Left lung (tissue), 10 donors: ENCODE results near the gene SERBP1. TPM values are rescaled to one million over a fixed set of nuclear protein-coding genes. Genes with fewer than 3 reads are reported as not detected.
"Not testable (repeated sequence)": the region's sequence is repeated elsewhere in the genome, so short reads cannot be mapped to it uniquely, and the experiment has no call there.

Source experiments
- ATAC-seq: fragments of 200-7000 bp; cut with Tn5 transposase; one replicate; pipeline ENCODE4 v1.9.1; 2020; ENCODE audit warnings: moderate library complexity
- DNase-seq, 4 donors: peaks; one replicate each; pipeline ENCODE4 v3.0.0-alpha.2; 2013 to 2020
- H3K27ac ChIP-seq, 2 donors: fragments of 200-600 bp; sonication (generic) in 1 of 2; one replicate each; pipeline versions ENCODE4 v1.5.0 to v1.8.0; 2020 to 2021
- H3K27me3 ChIP-seq, 2 donors: fragments of 200-600 bp; sonication (generic) in 1 of 2; one replicate each; pipeline versions ENCODE4 v1.5.0 to v1.8.0; 2020 to 2021
- H3K36me3 ChIP-seq, 2 donors: fragments of 200-600 bp; sonication (generic) in 1 of 2; one replicate each; pipeline versions ENCODE4 v1.5.0 to v1.8.0; 2020 to 2021
- H3K4me1 ChIP-seq, 2 donors: fragments of 200-600 bp; one replicate each; pipeline ENCODE4 v1.8.0; 2021
- H3K4me3 ChIP-seq, 2 donors: fragments of 200-600 bp; sonication (generic) in 1 of 2; one replicate each; pipeline versions ENCODE4 v1.5.0 to v1.8.0; 2020 to 2021; ENCODE audit warnings: mild to moderate bottlenecking in 1 of 2
- H3K9me3 ChIP-seq, 2 donors: fragments of 200-600 bp; sonication (generic) in 1 of 2; one replicate each; pipeline versions ENCODE4 v1.5.0 to v1.8.0; 2020 to 2021
- CTCF ChIP-seq, 2 donors: fragments of 200-600 bp; sonication (generic) in 1 of 2; IDR thresholded peaks; one replicate each; pipeline versions ENCODE4 v1.5.0 to v1.8.0; 2021; ENCODE audit warnings: antibody characterized with exemption in 2 of 2
- intact Hi-C, 2 donors: fragments of 100-400 bp; cut with DNase I; formaldehyde crosslinking; loops; one replicate each; pipeline versions ENCODE4 v1.11.2 to v1.14.2; 2022
- polyA plus RNA-seq, 6 donors: library from polyadenylated mRNA; unstranded; fragments of 120-200 nt; gene quantifications; one replicate each; pipeline ENCODE4 v1.2.1, GENCODE V29; 2013; ENCODE audit not compliant: insufficient read length in 6 of 6
- total RNA-seq, 2 donors: library from RNA; stranded (reverse); fragmentation: NEBNext Ultra II Directional; extraction: Animal tissue kit (Norgen Biotek cat#: 25700); gene quantifications; one replicate each; pipeline ENCODE4 v1.2.1, GENCODE V29; 2021
- donor health status: DM: no; HTN: yes; CAD: no.
- donor health status: DM: no; HTN: no; CAD: no.

Gene SERBP1
- total and polyA plus RNA-seq, 8 donors: 130 to 346 (median 315) TPM

GRCh38 chr1:67408148-67408547, 22.1 kb downstream of the SERBP1 start:
- Histone ChIP-seq H3K36me3 (peaks cover 0 to 33% of the 10 kb centered on the region in 2 donors), H3K27ac (no peak overlapping the region)

GRCh38 chr1:67407498-67407897, 22.7 kb downstream of the SERBP1 start:
- peaks cover 0 to 3% of the 10 kb centered on the region in 2 donors for H3K4me1 ChIP-seq
- ATAC-seq (no peak), DNase-seq (peak in 1 of 4 donors; percentile 27)
- peaks cover 0 to 30% of the 10 kb centered on the region in 2 donors for H3K36me3 ChIP-seq
- no peak overlapping the region for H3K27ac ChIP-seq
- TF ChIP-seq CTCF (IDR thresholded peaks at IDR 0.05): no peak
- H3K9me3 ChIP-seq: no peaks in the 10 kb centered on the region
- no peak overlapping the region for H3K4me3 ChIP-seq
- no peaks in the 10 kb centered on the region for H3K27me3 ChIP-seq
- intact Hi-C loops: no loop called here

More at GRCh38 chr1:67408148-67408547, 22.1 kb downstream of the SERBP1 start:
- peaks cover 0 to 3% of the 10 kb centered on the region in 2 donors for H3K4me1 ChIP-seq
- no peak for DNase-seq
- H3K9me3 ChIP-seq: no peaks in the 10 kb centered on the region
- no peak overlapping the region for H3K4me3 ChIP-seq
- no peaks in the 10 kb centered on the region for H3K27me3 ChIP-seq
- ATAC-seq: no peak
- intact Hi-C loops: no loop called here
- TF ChIP-seq CTCF (IDR thresholded peaks at IDR 0.05): no peak

GRCh38 chr1:67405473-67406245, 24.5 kb downstream of the SERBP1 start:
- H3K27ac ChIP-seq: peak overlapping the region in 1 of 2 donors; percentile 49
- peak; percentile 84 for ATAC-seq

GRCh38 chr1:67404212-67404620, 26.0 kb downstream of the SERBP1 start:
- TF ChIP-seq CTCF (IDR thresholded peaks at IDR 0.05): no peak
- H3K4me1 ChIP-seq: peaks cover 0 to 3% of the 10 kb centered on the region in 2 donors
- ATAC-seq (no peak), DNase-seq (no peak)
- H3K9me3 ChIP-seq: no peaks in the 10 kb centered on the region
- H3K27ac ChIP-seq: no peak overlapping the region
- no peaks in the 10 kb centered on the region for H3K36me3 ChIP-seq
- no peak overlapping the region for H3K4me3 ChIP-seq
- intact Hi-C loops: no loop called here
- no peaks in the 10 kb centered on the region for H3K27me3 ChIP-seq

More at GRCh38 chr1:67405473-67406245, 24.5 kb downstream of the SERBP1 start:
- Histone ChIP-seq H3K9me3 (no peaks in the 10 kb centered on the region), H3K27me3 (no peaks in the 10 kb centered on the region), H3K36me3 (peaks cover 0 to 12% of the 10 kb centered on the region in 2 donors), H3K4me3 (no peak overlapping the region), H3K4me1 (peaks cover 0 to 3% of the 10 kb centered on the region in 2 donors)
- no peak for DNase-seq
- intact Hi-C loops: no loop called here
- no peak for TF ChIP-seq CTCF (IDR thresholded peaks at IDR 0.05)

- Histone ChIP-seq H3K9me3 (no peaks in the 10 kb centered on the region), H3K27me3 (no peaks in the 10 kb centered on the region), H3K4me1 (peaks cover 0 to 3% of the 10 kb centered on the region in 2 donors), H3K36me3 (no peaks in the 10 kb centered on the region), H3K4me3 (no peak overlapping the region), H3K27ac (no peak overlapping the region)
- no peak for DNase-seq
- ATAC-seq: no peak
- no peak for TF ChIP-seq CTCF (IDR thresholded peaks at IDR 0.05)
- intact Hi-C loops: no loop called here
These were observed 28.8 kb downstream of the SERBP1 start for GRCh38 chr1:67401443-67401842.

- H3K4me1 ChIP-seq, H3K9me3 ChIP-seq, DNase-seq, ATAC-seq, intact Hi-C loops, H3K27me3 ChIP-seq, H3K4me3 ChIP-seq, H3K27ac ChIP-seq, H3K36me3 ChIP-seq: not testable (repeated sequence)
These were observed 30.0 kb downstream of the SERBP1 start for GRCh38 chr1:67400029-67400786.
